Measurements from ENCODE around the gene SMIM44. TPM values are rescaled to one million over a fixed set of nuclear protein-coding genes. Genes with fewer than 3 reads are reported as not detected.

Gene SMIM44
- total RNA-seq, 1 donor from 2014 or later: not detected

GRCh38 chr19:3466635-3467034 lies 16.6 kb downstream of the SMIM44 start:
- no peak for DNase-seq

DNA sequence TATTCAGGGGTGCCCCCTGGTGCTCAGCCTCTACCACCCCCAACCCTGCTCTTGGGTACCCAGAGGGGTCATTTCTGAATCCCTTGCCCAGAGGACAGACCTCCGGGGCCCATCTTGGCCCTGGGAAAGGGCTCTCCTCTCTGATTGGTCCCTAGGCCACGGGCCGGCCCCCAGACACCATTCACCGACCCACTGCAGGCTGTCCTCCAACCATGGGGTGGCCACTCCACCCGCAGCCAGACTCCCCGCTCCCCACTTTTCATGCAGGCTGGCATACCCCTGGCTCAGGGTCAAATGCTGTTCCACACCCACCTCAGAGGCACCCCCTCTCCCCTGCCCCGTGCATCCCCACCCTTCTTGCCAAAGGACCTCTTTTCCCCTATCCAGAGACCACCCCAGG lies 17.7 kb downstream of the SMIM44 start:
- H3K9me3 Mint-ChIP-seq (ENCODE audit: unreplicated experiment): peaks cover 3% of the 10 kb centered on the region
- TF ChIP-seq, protein P1, sequence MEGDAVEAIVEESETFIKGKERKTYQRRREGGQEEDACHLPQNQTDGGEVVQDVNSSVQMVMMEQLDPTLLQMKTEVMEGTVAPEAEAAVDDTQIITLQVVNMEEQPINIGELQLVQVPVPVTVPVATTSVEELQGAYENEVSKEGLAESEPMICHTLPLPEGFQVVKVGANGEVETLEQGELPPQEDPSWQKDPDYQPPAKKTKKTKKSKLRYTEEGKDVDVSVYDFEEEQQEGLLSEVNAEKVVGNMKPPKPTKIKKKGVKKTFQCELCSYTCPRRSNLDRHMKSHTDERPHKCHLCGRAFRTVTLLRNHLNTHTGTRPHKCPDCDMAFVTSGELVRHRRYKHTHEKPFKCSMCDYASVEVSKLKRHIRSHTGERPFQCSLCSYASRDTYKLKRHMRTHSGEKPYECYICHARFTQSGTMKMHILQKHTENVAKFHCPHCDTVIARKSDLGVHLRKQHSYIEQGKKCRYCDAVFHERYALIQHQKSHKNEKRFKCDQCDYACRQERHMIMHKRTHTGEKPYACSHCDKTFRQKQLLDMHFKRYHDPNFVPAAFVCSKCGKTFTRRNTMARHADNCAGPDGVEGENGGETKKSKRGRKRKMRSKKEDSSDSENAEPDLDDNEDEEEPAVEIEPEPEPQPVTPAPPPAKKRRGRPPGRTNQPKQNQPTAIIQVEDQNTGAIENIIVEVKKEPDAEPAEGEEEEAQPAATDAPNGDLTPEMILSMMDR (IDR thresholded peaks at IDR 0.05; ENCODE audit: partially characterized antibody, unreplicated experiment): no peak
- DNase-seq: no peak
- peaks cover 3% of the 10 kb centered on the region for H3K4me1 Mint-ChIP-seq (ENCODE audit: low read depth, unreplicated experiment)
- H3K4me3 Mint-ChIP-seq (ENCODE audit: unreplicated experiment): no peak overlapping the region
- H3K27me3 Mint-ChIP-seq (ENCODE audit: unreplicated experiment): peaks cover 28% of the 10 kb centered on the region
- no peaks in the 10 kb centered on the region for H3K36me3 Mint-ChIP-seq (ENCODE audit: unreplicated experiment)
- no peak overlapping the region for H3K27ac Mint-ChIP-seq (ENCODE audit: unreplicated experiment)

More at GRCh38 chr19:3466635-3467034, 16.6 kb downstream of the SMIM44 start:
- no peak overlapping the region for H3K27ac Mint-ChIP-seq (ENCODE audit: unreplicated experiment)
- H3K27me3 Mint-ChIP-seq (ENCODE audit: unreplicated experiment): peaks cover 29% of the 10 kb centered on the region
- TF ChIP-seq, protein P1 (IDR thresholded peaks at IDR 0.05; ENCODE audit: partially characterized antibody, unreplicated experiment): no peak
- peaks cover 3% of the 10 kb centered on the region for H3K4me1 Mint-ChIP-seq (ENCODE audit: low read depth, unreplicated experiment)
- H3K9me3 Mint-ChIP-seq (ENCODE audit: unreplicated experiment): peaks cover 3% of the 10 kb centered on the region
- H3K4me3 Mint-ChIP-seq (ENCODE audit: unreplicated experiment): no peak overlapping the region
- H3K36me3 Mint-ChIP-seq (ENCODE audit: unreplicated experiment): no peaks in the 10 kb centered on the region

DNA sequence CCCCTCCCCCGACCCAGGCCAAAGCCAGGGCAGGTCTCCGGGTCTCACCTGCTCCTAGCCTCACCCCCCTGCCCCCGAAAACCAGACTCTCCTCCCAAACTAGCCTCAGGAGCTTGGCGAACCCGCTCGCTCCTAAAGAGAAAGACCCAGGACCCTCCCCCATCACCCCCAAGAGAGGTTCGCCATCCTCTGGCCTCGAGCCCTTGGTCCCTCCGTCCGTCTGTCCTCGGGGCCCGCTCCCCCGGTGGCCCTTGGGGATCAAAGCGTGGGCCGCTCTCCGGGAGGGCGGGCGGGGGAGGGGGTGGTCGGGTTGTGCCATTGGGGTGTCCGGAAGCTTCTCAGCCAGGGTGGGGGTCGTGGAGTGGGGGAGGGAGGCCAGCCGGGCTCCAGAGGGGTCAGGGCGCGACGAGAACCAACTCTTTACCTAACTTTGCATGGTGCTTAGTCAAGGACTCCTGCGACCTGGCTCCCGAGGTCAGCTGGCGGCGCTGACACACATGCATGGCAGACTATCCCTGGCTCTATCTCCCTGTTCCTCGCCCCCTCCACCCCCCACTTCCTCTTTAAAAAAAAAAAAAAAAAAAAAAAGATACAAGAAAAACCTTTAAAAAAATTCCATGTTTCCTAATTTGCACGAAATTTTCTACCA lies 18.5 kb downstream of the SMIM44 start:
- no peaks in the 10 kb centered on the region for H3K36me3 Mint-ChIP-seq (ENCODE audit: unreplicated experiment)
- H3K4me3 Mint-ChIP-seq (ENCODE audit: unreplicated experiment): no peak overlapping the region
- TF ChIP-seq, protein P1 (IDR thresholded peaks at IDR 0.05; ENCODE audit: partially characterized antibody, unreplicated experiment): no peak
- H3K27me3 Mint-ChIP-seq (ENCODE audit: unreplicated experiment): peaks cover 24% of the 10 kb centered on the region
- H3K27ac Mint-ChIP-seq (ENCODE audit: unreplicated experiment): no peak overlapping the region
- no peak for DNase-seq
- peaks cover 5% of the 10 kb centered on the region for H3K9me3 Mint-ChIP-seq (ENCODE audit: unreplicated experiment)
- peaks cover 3% of the 10 kb centered on the region for H3K4me1 Mint-ChIP-seq (ENCODE audit: low read depth, unreplicated experiment)

DNA sequence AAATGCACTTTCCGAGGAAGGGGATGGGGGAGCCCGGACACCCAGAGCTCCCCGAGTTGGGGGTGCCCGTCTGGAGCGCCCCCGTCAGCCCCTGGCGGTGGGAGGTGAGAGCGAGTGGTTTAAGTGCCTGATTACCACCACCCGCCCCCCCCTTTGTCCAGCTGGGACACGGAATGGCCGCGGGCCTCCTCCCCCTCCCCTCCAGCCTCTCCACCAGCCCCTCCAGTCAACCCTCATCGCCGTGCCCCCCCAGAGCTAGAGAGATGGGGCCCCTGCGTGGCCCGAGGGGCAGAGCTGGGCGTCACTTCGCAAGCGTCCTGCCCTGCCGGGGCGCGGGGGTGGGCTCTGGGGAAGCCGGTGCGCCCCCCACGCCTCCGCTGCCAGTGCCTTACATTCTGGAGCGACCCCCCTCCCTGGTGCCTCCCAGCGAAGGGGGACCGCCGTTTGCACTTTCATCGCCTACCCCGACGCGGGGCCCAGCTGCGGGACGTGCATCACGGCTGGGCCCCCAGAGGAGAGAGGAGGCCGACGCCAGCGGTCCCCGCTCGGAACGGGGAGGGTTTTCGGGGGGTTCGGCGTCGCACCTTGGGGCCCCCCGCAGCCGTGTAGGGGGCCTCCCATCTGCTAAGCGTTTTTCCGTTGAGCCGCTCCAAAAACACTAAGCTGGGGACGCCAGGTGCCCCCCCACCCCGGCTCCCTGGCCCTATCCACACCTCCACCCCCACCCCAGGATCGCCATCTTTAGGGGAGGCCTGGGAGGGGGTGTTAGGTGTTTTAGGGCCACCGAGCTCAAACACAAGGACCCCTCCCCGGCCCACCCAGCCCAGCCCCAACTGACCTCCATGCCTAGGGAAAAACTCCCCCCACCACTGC lies 19.3 kb downstream of the SMIM44 start:
- no peak overlapping the region for H3K27ac Mint-ChIP-seq (ENCODE audit: unreplicated experiment)
- H3K36me3 Mint-ChIP-seq (ENCODE audit: unreplicated experiment): no peaks in the 10 kb centered on the region
- TF ChIP-seq, protein P1 (IDR thresholded peaks at IDR 0.05; ENCODE audit: partially characterized antibody, unreplicated experiment): peak; percentile 37
- H3K4me1 Mint-ChIP-seq (ENCODE audit: low read depth, unreplicated experiment): peaks cover 3% of the 10 kb centered on the region
- no peak overlapping the region for H3K4me3 Mint-ChIP-seq (ENCODE audit: unreplicated experiment)
- peaks cover 5% of the 10 kb centered on the region for H3K9me3 Mint-ChIP-seq (ENCODE audit: unreplicated experiment)
- no peak for DNase-seq
- H3K27me3 Mint-ChIP-seq (ENCODE audit: unreplicated experiment): peaks cover 23% of the 10 kb centered on the region
